D721Med (cell line): ENCODE data around the gene DICER1.

Source experiments
- DNase-seq: peaks from one replicate; pipeline ENCODE4 v3.0.0; 2011; ENCODE audit warnings: low spot score; ENCODE audit not compliant: insufficient read length
- FAIRE-seq: peaks from 2 replicates; lab custom pipeline; 2011; peaks lifted over from hg19 to GRCh38; lab: Jason Lieb, UNC
- TF ChIP-seq, protein P1 (sequence below): IDR thresholded peaks from 2 replicates; pipeline ENCODE4 v1.5.1; 2012; ENCODE audit warnings: mild to moderate bottlenecking, control low read depth; ENCODE audit not compliant: insufficient read depth; ENCODE audit errors: missing control alignments

Gene DICER1

DNA sequence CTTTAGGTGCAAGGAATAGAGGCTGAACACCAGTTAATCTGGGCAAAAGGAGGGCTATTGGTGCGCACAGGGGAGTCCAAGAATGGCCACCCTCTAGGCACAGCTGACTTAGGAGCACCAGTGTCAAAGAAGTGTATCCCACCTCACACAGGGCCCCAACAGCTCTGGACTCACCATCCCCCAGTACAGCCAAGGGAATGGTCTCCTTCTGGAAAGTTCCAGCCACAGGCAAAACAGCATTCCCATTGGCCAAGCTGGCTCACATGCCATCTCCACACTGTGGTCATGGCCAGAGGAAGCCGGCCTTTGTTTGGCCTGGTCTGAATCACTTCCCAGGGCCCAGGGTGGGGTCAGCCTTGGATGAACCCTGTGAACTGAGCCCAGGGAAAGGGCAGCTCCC lies 120.1 kb downstream of the DICER1 start:
- no peak for DNase-seq
- TF ChIP-seq, protein P1, sequence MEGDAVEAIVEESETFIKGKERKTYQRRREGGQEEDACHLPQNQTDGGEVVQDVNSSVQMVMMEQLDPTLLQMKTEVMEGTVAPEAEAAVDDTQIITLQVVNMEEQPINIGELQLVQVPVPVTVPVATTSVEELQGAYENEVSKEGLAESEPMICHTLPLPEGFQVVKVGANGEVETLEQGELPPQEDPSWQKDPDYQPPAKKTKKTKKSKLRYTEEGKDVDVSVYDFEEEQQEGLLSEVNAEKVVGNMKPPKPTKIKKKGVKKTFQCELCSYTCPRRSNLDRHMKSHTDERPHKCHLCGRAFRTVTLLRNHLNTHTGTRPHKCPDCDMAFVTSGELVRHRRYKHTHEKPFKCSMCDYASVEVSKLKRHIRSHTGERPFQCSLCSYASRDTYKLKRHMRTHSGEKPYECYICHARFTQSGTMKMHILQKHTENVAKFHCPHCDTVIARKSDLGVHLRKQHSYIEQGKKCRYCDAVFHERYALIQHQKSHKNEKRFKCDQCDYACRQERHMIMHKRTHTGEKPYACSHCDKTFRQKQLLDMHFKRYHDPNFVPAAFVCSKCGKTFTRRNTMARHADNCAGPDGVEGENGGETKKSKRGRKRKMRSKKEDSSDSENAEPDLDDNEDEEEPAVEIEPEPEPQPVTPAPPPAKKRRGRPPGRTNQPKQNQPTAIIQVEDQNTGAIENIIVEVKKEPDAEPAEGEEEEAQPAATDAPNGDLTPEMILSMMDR = no peak
- FAIRE-seq = no peak
